AML-193 (cell line): Measurements from ENCODE around the gene ACTN4.

Experiments used
- DNase-seq, 2 experiments: peaks; one replicate each; lab custom pipeline; 2025; lab: John Stamatoyannopoulos, UW

The ACTN4 gene

DNA sequence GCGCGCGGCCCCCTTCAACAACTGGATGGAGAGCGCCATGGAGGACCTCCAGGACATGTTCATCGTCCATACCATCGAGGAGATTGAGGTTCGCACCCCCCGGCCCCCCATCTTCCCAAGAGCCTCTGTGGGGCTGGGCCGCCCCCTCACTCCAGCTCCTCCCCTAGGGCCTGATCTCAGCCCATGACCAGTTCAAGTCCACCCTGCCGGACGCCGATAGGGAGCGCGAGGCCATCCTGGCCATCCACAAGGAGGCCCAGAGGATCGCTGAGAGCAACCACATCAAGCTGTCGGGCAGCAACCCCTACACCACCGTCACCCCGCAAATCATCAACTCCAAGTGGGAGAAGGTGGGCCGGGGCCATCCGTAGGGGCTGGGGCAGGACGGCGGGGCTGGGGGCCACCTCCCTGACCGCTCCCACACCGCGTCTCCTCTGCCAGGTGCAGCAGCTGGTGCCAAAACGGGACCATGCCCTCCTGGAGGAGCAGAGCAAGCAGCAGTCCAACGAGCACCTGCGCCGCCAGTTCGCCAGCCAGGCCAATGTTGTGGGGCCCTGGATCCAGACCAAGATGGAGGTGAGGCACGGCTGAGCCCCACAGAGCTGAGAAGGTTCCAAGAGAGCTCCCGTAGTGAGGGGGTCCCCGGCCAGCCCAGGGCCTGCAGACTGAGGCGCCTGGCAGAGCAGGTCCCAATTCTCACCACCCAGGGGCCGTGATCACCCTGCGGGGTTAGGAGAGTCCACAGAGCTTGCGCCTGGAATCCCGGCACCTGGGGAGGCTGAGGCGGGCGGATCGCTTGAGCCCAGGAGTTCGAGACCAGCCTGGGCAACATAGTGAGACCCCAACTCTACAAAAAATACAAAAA is 76.8 kb downstream of the ACTN4 start:
- no peak for DNase-seq

DNA sequence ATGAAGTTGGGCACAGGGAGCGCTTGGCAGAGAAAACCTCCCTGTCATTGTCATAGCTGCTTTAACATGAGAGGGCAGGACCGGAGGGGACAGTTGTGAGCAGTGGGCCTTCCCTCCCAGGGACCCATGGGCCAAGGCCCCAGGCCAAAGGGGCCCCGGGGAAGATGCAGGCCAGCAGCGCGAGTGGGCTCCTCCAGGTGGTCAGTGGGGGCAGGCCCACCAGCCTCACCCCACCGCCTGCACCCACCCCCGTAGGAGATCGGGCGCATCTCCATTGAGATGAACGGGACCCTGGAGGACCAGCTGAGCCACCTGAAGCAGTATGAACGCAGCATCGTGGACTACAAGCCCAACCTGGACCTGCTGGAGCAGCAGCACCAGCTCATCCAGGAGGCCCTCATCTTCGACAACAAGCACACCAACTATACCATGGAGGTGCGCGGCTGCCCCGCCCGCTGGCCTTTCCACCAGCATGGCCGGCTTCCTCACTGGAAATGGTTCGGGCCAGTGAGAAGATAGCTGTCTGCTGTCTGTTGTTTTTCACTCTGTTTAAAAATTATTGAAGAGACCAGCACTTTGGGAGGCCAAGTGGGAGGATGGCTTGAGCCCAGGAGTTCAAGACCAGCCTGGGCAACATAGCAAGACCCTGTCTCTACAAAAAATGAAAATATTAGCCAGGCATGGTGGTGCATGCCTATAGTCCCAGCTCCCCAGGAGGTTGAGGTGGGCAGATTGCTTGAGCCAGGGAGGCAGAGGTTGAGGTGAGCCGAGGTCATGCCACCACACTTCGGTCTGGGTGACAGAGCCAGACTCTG is 78.2 kb downstream of the ACTN4 start:
- no peak for DNase-seq

DNA sequence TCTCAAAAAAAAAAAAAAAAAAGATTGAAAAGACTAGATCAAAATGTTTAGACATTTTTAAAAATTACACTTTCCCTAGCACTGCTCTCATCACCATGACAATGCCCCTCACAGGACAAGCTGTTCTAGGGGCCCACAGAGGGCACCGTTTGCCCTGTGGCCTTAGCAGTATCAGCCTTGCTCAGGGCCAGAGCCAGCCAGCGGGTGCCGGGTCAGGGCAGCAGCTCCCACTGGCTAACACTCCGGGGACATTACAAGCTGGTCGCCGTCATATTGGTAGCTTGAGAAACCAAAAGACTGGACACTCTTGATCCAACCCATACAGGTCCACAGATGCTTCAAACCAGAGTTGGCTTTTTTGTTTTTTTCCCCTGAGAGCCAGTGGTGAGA is 78.8 kb downstream of the ACTN4 start:
- no peak for DNase-seq

DNA sequence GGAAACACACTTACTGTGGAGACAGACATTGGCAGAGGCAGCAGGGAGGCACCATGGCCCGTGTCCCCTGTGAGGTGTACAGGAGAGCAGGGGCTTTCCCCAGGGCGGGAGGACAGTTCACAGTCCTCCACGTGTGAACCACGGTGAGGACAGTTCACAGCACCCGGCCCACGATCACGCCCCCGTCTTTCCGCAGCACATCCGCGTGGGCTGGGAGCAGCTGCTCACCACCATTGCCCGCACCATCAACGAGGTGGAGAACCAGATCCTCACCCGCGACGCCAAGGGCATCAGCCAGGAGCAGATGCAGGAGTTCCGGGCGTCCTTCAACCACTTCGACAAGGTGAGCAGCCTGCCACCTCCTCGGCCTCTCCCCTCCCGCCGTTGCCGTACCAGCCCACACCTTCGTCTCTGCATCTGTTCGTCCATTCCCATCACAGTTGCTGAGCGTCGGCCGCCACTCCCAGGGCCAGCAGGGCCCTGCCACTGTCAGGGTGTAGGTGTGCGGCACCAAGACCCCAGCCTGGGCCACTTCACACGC is 79.4 kb downstream of the ACTN4 start:
- DNase-seq = no peak

DNA sequence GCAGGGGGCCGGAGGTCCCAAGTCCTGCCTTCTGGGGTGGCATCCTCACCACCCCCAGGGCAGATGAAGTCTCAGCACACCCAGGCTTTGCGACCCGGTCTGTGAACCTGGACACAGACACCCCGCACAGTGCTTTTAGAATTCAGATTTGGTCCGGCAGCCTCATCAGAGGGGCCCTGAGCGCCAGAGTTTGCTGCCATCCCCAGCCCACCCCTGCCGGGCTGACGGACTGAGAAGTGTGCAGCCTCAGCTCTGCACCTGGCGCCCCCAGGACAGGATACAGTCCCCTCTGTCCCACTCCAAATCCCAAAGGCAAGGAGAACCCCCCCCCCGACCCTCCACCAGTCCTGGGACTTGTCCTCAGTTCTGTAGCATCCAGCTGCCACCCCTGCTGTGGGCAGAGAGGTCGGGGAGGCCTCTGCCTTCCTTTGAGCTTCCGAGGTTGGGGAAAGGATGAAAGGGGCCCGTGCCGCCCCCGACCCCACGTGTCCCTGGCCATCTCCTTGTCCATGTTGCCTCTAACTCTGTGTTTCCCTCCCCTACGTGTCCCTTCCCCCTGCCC is 79.9 kb downstream of the ACTN4 start:
- DNase-seq = no peak

DNA sequence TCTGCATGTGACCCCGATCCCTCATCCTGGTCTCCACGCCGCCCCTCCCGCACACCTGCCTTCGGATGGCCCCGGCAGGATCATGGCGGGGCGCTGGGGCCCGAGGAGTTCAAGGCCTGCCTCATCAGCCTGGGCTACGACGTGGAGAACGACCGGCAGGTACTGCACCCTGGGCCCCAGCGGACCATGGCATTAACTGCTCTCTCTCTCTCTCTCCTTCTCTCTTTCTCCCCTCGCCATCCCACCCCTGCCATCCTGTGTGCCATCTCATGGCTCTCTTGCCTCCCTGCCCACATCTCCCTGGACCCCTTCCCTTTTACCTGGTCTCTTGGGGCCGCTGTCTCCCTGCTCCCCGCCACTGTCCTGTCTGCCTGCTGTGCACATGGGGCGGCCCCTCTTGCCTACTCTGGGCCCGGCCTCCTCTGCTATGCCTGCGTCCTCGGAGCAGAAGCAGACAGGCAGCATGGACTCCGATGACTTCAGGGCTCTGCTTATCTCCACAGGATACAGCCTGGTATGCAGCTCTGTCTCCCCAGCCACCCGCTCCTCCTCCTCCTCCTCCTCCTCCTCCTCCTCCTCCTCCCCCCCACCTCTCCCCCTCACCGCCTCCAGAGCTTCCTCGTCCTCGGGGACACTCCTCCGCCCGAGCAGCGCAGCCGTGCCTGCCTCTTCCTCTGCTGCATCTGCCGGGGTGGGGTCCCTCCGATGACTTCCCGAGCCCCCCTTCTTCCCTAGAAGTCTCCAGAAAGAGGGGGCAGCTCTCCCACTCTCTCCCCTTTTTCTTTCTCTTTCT is 80.6 kb downstream of the ACTN4 start:
- no peak for DNase-seq

DNA sequence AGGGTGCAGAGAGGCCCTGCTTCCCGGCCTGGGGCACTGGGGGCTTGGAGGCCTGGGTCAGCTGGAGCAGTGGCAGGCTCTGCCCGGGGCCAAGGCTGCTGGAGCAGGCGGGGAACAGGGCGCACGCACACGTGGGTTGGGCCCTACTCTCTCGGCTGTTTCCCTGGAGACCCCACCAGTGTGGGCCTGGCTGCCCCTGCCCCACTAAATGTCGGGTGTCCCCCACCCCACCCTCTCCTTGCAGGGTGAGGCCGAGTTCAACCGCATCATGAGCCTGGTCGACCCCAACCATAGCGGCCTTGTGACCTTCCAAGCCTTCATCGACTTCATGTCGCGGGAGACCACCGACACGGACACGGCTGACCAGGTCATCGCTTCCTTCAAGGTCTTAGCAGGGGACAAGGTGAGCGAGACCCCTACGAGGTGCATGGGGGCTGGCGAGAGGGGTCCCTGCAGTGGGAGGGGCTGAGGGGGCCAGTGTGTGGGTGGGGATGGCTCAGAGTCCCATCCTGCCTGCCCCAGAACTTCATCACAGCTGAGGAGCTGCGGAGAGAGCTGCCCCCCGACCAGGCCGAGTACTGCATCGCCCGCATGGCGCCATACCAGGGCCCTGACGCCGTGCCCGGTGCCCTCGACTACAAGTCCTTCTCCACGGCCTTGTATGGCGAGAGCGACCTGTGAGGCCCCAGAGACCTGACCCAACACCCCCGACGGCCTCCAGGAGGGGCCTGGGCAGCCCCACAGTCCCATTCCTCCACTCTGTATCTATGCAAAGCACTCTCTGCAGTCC is 81.5 kb downstream of the ACTN4 start:
- no peak for DNase-seq

DNA sequence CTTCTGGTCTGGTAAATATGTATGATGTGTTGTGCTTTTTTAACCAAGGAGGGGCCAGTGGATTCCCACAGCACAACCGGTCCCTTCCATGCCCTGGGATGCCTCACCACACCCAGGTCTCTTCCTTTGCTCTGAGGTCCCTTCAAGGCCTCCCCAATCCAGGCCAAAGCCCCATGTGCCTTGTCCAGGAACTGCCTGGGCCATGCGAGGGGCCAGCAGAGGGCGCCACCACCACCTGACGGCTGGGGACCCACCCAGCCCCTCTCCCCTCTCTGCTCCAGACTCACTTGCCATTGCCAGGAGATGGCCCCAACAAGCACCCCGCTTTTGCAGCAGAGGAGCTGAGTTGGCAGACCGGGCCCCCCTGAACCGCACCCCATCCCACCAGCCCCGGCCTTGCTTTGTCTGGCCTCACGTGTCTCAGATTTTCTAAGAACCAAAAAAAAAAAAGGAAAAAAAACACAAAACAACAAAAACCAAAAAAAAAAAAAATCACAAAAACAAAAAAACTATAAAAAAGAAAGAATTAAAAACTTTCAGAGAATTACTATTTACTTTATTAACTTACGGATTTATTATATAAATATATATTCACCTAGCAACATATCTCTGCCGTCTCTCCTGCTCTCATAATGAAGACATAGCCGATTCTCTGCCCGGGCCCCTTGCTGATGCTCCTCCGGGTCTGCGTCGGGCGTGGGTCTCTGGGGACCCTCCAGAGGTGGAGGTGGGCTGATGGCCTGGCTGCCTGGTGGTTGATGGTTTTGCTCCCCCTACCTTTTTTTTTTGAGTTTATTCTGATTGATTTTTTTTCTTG is 82.4 kb downstream of the ACTN4 start:
- DNase-seq = peak; percentile 45 to 47

DNA sequence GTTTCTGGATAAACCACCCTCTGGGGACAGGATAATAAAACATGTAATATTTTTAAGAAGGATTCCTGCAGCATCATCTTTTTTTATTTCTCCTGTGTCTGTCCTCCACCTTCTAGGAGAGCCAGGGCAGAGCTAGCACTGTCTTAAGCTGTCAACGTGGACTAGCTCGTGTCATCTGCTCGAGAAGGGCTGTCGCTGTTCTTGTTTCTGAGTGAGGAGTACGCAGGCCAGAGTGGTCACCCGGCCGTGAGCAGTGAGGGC is 83.0 kb downstream of the ACTN4 start:
- no peak for DNase-seq

DNA sequence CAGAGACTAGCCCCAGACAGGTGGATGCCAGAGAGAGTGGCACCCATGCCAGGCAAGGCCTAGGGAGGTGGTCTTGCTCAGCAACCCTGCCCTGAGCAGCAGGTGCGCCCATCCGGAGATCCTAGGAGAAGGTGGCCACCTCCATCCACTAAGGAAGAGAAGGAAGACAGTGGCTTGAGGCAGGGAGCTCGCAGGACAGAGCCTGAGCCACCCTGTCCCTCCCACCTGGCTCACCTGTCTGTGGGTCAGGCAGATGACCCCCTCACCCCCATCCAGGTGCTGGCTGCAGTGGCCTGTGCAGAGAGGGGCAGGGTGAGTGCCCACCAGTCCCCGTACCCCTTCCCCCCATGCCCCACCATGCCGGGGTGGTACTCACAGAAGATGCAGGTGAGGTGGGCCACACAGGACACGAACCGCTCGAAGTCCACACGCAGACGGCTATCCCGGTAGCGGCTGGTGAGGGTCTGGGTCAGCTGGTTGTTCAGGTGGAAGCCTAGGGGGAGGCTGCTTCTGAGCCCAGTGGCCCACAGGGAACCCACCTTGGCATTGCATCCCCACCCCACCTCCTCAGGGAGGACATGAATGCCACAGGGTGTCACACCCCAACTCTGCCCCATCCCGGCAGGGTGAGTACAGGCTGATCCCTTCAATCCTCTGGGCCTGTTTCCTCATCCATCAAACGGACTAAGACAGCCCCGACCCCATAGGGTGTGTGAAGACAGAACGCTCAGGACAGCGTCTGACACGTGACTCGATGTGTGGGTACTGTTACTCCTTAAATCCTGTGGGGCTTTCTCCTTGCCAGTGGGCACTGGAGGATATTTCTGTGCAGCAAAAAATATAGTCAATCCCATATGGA is 83.5 kb downstream of the ACTN4 start:
- DNase-seq = no peak

DNA sequence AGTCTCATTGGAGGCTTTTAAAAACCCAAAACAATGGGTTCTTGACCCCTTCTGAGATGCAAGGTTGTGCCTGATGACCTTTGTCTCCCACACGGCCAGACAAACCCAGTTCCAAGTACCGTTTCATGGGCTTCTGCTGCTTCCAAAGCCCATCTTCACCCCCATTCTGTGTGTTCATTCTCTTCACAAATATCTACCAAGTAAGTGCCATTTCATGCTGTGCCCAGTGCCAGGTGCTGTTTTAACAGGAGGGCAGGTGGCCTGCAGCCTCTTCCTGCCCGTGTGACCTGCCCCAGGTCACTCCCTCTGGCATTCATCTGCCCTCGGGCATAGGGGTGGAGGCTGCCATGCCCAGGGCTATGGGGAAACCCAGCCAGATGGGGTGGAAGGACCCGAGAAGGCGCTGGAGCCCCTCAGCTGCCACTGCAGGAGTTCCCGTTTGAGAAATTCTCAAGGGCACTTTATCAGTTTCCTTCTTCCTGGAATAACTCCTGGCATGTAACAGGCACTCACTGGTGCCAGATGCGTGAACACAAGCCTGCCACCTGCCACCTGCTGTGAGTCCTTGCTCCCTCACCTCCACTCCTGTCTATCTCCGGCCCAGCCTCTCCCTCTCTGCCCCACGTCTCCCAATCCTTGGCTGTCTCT is 84.3 kb downstream of the ACTN4 start:
- no peak for DNase-seq

DNA sequence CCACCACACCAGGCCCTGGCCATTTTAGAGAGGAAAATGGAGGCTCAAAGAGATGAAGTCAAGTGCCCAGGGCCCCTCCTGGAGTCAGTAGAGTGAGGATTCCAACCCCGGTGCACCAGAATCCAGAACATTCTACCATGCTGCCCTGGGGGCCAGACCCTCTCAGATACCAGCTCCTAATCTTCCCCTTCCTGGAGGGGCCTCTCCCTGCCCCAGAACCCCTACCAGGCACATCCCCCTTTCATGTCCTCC is 85.7 kb downstream of the ACTN4 start:
- DNase-seq = no peak

DNA sequence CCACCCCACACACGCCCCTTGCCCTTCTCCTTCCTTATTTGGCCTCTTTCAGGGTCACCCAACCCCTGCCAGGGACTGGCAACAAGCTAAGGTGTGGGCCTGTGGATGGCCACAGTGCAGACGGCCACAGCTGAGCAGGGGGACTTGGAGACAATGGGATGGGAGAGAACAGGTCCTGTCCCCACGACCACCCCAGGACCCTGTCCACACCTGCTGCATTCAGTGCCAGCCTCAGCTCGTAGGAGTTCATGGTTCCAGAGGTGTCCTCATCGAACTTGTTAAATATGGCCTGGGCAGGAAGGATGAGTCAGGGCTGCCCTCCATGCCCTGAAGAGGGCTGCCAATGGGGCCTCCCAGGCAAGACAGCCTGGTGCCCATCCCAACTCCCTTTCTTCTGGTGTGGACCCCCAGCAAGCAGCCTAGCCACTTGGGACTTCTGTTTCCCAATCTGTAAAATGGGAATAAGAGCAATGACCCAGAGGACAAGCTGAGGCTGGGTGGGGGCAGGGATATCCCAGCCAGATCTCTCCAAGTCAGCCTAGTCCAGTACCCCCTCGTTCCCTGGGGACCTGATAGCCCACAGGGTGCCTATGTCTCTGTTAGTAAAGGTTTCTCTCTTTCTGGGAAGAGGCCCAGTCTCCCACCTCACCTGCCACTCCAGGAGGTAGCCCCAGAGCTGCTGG is 86.2 kb downstream of the ACTN4 start:
- DNase-seq = peak in 1 of 2 experiments; percentile 3

DNA sequence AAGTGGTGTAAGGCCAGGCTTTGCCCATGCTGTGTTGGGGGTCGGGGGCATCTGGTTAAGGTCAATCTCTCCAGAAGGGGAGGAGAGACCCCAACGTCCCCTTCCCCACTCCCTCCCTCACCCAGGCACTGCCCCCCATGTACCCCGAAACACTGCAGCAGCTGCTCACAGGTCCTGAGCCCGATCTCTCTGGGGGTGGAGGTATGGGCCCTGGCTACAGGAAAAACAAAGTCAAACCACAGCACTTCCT is 86.7 kb downstream of the ACTN4 start:
- peak; percentile 36 to 56 for DNase-seq

DNA sequence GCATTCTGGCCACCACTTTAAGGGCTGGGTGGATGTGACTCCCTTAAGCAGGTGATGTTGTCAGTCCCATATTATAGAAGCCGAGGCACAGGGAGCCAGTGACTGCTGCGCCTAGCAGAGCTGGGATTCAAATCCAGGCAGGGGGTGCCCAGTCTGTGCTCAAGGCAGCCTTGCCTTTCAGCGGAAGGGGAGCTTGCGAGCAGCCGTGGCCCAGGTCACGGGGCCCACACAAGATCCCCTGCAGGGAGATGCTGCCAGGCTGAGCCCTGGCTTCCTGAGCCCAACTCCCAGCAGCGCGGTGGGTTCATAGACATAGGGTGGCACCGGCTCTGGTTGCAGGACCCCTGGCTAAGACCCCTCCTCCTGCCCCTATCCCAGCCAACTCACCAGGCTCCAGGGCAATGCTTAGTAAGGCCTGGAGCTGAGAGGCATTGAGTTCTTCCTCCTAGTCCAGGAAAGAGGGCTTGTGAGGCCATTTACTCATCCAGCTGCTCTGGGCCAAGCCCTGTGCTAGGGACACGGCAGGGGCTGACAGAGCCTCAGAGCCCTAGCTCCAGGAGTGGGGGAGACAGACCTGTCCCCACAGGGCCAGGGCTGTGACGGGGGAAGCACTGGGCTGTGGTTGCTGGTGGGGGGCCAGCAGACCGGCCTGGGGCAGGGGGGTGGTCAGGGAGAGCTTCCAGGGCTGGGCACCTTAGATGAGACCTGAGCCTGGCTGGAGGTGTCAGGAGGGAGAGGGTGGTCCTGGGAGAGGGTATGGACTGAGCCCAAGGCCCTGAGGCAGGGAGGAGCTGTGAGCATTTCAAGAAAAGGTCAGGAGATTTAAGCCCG is 87.2 kb downstream of the ACTN4 start:
- DNase-seq = peak; percentile 12 to 62

DNA sequence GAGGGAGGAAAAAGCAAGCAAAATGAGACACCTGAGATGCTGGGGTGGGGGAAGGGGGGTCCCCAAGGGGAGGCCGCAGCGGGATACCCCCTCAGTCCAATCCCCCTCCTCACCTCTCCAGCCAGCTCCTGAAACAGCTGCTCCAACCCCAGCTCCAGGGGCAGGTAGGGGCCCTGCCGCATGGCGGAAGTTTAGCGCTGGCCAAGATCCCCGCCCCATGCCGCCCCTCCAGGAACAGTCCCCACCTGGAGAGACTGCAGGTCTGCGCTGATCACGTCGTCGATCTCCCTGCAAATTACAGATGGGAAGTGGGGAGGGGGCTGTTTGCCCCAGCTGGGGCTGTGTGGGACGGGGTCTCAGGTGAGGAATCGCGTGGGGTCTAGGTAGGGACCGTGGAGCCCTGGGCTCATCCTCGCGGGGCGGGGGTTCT is 87.8 kb downstream of the ACTN4 start:
- no peak for DNase-seq

DNA sequence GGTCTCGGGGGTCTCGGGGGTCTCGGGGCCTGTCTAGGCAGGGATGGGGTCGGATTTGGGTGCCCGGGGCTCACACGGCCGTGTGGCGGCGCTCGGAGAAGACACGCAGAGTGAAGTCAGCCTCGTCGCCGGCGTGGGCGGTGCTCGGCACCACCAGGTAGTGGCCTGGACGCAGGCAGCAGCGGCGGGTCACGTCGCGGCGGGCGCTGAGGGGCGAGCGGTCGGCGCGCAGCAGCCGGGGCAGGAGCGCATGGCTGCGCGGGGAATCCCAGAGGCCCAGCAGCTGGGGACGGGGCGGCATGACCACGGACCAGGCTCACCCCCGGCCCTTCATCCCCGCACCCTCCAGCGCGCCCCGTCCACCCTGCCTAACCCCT is 88.6 kb downstream of the ACTN4 start:
- peak in 1 of 2 experiments; percentile 6 for DNase-seq
